ENCODE measurements around the gene KCNQ2.

Gene KCNQ2

DNA sequence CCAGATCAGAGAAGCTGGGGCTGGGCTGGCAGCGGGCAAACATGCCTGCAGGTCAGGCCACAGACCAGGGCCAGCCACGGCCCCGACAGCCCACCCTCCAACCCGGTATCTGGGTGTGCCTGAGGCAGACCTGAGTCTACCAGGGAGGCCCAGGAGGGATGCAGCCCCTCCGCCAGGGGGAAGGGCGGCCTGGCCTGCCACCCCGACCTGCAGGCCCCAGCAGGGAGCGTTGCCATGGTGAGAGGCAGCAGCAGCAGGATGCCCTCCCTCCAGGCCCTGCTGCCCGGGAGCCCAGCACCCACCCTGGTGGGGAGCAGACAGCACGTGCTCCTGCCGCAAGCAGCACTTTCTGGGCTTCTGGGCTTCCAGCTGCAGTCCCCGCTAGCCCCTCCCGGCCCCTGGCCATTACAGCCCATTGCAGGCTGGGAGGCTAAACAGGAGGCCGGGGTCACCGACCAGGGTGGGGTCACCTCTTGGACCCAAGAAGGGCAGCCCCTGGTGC is 30.3 kb upstream of the KCNQ2 start:
- TF ChIP-seq, protein P1, sequence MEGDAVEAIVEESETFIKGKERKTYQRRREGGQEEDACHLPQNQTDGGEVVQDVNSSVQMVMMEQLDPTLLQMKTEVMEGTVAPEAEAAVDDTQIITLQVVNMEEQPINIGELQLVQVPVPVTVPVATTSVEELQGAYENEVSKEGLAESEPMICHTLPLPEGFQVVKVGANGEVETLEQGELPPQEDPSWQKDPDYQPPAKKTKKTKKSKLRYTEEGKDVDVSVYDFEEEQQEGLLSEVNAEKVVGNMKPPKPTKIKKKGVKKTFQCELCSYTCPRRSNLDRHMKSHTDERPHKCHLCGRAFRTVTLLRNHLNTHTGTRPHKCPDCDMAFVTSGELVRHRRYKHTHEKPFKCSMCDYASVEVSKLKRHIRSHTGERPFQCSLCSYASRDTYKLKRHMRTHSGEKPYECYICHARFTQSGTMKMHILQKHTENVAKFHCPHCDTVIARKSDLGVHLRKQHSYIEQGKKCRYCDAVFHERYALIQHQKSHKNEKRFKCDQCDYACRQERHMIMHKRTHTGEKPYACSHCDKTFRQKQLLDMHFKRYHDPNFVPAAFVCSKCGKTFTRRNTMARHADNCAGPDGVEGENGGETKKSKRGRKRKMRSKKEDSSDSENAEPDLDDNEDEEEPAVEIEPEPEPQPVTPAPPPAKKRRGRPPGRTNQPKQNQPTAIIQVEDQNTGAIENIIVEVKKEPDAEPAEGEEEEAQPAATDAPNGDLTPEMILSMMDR (IDR thresholded peaks at IDR 0.05; ENCODE audit: low read depth, low read length), result no peak
- no peak for DNase-seq (ENCODE audit: low read depth, low spot score)
- in situ Hi-C loops (cut with HindIII; ENCODE audit: low sequenced_read_pairs), result no loop called here
- H3K4me3 ChIP-seq (ENCODE audit: low read depth, low read length), result no peak overlapping the region

DNA sequence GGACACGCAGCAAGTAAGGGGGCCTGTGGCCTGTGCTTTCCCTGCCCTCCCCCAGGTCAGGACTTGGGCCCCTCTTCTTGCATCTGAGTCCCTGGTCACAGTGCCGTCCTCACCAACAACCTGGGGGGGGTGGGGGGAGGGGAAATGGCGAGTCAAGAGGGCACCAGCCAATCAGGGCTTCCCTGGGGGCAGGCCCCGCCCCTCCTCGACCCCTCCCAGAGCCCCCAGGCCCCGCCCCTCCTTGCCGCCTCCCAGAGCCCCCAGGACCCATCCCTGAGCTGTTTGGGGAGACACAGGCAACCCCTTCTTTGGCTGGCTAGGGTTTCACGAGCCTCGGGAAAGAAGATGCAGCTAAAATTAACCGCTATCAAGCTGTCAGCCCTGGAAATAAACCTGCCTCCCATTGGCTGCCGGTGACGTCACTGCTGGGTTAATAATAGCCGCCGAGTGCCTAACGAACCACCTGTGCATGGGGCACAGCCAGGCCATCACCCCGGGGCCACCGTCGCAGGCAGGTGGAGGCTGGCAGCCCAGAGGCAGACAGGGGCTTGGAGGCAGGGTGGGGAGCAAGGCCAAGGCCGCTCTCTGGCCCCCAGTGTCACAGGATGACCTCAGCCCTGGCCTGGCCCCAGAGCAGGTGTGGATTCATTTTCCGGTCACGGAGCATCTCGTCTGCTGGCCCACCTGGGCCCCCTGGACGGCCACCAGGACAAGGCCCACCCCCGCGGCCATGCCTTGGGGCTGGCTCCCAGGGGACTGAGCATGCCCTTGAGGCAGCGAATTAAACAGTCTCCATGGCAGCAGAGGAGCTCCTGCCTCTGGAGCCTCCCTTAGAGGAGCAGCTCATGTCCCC is 29.6 kb upstream of the KCNQ2 start:
- H3K4me3 ChIP-seq (ENCODE audit: low read depth, low read length), result no peak overlapping the region
- DNase-seq (ENCODE audit: low read depth, low spot score), result no peak
- in situ Hi-C loops (cut with HindIII; ENCODE audit: low sequenced_read_pairs), result no loop called here
- TF ChIP-seq, protein P1 (IDR thresholded peaks at IDR 0.05; ENCODE audit: low read depth, low read length), result no peak

DNA sequence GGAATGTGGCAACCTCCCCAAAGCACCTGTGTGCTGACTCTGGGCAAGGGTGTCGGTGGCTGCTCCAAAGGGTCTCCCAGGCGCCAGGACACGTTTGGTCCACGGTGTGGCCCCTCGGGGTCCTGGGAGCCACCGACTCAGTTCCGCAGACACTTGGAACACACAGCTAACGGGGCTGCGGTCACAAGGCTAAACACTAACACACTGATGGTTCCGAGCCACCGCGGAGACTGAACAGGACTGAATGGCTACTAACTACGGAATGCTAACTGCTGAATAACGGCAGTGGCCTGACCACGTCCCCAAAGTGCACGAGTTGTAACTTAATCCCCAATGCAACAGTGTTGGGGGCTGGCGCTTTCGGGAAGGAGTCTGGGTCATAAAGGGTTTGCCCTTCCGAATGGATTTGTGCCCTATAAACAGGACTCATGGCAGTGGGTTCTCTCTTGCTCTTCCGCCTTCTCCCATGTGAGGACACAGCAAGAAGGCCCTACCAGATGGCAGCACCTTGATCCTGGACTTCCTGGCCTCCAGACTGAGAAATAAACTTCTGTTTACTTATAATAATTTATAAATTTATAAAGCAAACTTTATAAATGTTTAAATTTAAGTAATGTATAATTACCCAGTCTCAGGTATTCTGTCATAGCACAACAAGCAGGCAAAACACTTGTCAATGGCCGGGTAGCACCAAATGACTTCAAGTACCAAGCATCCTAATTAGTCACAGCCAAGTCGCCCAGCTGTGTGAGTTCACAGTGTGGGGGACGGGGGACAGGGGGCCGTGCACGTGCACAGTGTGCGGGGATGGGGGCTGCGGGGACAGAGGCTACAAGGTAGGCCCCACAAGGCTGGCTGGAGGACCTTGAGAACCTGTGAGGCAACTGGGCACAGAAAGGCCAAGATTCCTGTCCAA is 28.7 kb upstream of the KCNQ2 start:
- in situ Hi-C loops (cut with HindIII; ENCODE audit: low sequenced_read_pairs), result no loop called here

DNA sequence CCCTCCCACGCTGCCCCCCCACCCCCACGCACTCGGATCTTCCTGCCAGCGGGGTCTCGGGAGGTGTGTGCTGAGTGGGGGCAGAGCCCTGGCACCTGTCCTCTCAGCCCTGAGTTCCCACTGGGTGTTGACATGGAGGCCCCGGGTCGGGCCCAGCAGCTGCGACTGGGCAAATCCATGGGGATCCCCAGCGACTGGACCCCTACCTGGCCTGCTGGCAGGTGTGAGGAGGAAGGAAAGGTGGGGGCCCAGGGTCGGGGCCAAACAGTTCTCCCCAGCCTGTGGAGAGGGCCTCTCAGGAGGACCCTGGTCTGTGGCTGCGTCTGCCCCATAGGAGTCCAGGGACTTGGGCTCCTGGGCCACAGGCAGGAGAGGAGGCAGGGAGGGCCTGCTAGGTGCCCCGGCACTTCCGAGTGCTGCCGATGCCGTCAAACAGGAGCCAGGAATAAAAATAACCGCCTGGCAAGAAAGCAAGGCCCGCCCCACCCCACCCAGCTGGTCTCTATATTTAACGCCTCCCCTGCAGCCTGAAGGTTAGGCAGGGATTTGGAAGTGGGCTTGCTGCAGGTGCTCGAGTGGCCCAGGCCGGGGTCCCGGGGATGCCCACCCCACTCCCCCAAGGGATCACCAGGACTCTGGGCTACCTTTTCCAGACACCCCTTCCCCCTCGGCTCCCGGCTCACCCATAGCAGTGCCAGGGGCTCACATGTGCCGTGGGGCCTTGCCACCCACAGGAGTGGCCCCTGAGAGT is 27.9 kb upstream of the KCNQ2 start:
- DNase-seq (ENCODE audit: low read depth, low spot score), result no peak
- H3K4me3 ChIP-seq (ENCODE audit: low read depth, low read length), result no peak overlapping the region
- TF ChIP-seq, protein P1 (IDR thresholded peaks at IDR 0.05; ENCODE audit: low read depth, low read length), result no peak
- in situ Hi-C loops (cut with HindIII; ENCODE audit: low sequenced_read_pairs), result no loop called here

More for the DNA sequence above, 28.7 kb upstream of the KCNQ2 start:
- no peak overlapping the region for H3K4me3 ChIP-seq (ENCODE audit: low read depth, low read length)
- DNase-seq (ENCODE audit: low read depth, low spot score), result no peak
- TF ChIP-seq, protein P1 (IDR thresholded peaks at IDR 0.05; ENCODE audit: low read depth, low read length), result no peak

DNA sequence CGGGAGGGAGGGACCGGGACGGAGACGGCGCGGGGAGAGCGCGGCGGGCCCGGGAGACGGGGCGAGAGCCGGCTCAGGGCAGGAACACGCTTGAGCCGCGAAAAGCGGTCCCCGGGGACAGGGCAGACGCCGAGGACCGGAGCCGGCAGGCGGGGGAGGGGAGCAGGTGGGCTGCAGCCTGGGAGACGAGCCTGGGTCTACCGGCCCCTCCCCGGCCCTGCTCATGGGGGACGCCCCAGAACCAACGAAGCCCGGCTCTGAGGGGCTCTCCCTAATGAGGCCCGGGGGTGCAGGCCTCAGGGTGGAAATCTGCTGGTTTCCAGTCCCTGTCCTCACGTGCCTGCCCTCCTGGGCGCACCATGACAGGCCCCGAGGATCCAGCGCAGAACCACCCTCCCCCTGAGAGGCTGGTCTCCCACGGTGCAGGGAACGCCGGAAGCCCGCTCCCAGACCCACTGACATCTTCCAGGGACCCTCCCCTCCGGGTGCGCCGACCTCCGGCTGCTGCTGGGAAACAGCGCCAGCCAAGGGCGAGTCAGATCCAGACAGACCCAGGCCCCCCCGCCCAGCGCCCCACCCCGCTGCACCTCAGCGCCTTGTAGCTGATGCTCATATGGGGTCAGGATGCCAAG is 27.0 kb upstream of the KCNQ2 start:
- DNase-seq (ENCODE audit: low read depth, low spot score), result no peak
- TF ChIP-seq, protein P1 (IDR thresholded peaks at IDR 0.05; ENCODE audit: low read depth, low read length), result no peak
- in situ Hi-C loops (cut with HindIII; ENCODE audit: low sequenced_read_pairs), result no loop called here
- H3K4me3 ChIP-seq (ENCODE audit: low read depth, low read length), result no peak overlapping the region
